GM18505 (cell line): ENCODE measurements around the gene RPL28.

ENCODE experiments used
- ATAC-seq: cut with Tn5 transposase; IDR thresholded peaks from one replicate; pipeline ENCODE4 v1.9.1; 2021; ENCODE audit not compliant: unreplicated experiment
- POLR2A ChIP-seq: IDR thresholded peaks from 4 replicates; pipeline ENCODE4 v1.6.1; 2011; ENCODE audit warnings: borderline replicate concordance; ENCODE audit not compliant: insufficient read depth, insufficient read length; ENCODE audit errors: extremely low read depth

The RPL28 gene

GRCh38 chr19:55423225-55424005 lies 37.7 kb downstream of the RPL28 start:
- TF ChIP-seq POLR2A = no peak
- ATAC-seq = no peak

- TF ChIP-seq POLR2A = no peak
- ATAC-seq = no peak
These were observed 38.8 kb downstream of the RPL28 start for GRCh38 chr19:55424518-55424917.

DNA sequence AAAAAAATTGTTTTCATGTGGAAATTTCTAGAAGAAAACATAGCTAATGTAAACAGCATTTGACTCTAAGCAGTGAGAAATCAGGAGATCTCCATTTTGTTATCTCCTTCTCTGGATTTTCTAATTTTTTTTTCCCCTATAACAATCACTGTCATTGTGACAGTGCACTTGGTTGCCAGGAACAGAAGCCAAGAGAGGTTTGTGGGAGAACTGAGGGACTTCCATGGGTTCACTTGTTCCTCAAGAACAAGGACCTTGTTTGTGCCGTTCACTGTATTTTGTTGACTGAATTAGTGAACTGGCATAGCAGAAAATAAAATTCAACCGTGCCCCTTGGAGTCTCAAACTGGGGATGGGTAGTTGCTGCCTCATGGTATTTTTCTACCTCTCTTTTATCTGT lies 40.3 kb downstream of the RPL28 start:
- ATAC-seq = no peak
- TF ChIP-seq POLR2A = no peak

DNA sequence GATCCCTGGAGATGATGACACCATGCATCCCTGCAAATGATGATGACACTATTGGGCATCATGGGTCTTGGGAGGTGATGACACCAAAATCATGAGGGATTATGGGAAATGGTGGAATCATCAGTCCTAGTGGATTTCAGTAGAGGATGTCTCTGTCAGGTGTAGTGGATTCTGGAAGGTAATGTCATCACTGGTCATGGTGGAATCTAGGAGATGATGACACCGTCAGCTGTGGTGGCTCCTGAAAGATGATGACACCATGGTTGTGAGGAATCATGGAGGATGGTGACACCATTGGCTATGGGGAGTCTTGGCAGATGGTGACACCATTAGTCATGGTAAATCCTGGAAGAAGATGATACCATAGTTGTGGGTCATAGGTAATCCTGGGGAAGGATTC lies 45.5 kb downstream of the RPL28 start:
- no peak for ATAC-seq
- TF ChIP-seq POLR2A = no peak

DNA sequence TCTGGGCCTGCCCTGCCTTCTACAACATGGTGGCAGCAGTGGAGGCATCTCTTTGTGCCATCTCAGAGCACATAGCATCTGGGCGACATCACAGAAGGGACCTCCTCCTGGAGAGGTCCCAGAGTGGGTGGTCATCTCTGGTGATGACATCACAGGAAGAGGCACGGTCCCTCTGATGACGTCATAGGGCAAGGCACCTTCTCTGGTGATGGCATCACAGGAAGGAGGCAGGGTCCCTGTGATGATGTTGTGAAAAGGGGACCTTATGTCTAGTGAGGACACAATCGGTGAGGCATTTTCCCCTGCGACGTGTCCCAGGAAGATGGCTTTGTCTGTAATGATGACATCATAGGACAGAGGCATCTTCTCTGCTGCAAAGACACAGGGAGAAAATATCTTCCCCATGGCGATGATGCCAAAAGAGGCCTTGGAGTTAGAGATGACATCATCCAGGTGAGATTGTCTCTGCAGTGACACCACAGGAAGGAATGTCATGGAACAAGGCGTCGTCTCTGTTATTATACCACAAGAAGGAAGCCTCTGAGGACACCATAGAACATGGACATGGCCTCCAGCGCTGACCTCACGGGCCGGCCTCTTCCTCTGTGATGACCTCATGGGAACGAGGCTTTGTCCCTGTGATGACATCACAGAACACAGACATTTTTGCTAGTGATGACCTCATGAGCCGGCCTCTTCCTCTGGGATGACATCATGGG lies 46.7 kb downstream of the RPL28 start:
- no peak for TF ChIP-seq POLR2A
- no peak for ATAC-seq

DNA sequence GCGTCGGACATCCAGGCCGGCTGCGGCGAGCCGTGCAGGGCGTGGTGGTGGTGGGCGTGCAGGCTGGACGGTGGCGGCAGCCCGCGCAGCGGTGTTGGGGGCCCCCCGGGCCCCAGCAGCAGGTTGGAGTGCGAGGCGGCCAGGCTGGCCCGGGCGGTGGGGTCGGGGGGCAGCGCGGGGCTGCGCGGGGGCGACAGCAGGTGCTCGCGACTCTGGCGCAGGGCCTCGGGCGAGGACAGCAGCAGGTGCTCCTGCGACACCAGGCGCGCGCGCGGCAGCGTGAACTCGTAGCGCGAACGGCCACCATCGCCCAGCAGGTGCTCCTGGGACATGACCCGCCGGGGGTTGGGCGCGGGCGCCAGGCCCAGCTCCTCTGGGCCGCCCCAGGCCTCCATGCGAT lies 47.6 kb downstream of the RPL28 start:
- no peak for ATAC-seq
- TF ChIP-seq POLR2A = no peak

GRCh38 chr19:55434356-55434919 lies 48.7 kb downstream of the RPL28 start:
- no peak for TF ChIP-seq POLR2A
- no peak for ATAC-seq

- no peak for ATAC-seq
- TF ChIP-seq POLR2A = no peak
These were observed 49.3 kb downstream of the RPL28 start for GRCh38 chr19:55435020-55435419.

DNA sequence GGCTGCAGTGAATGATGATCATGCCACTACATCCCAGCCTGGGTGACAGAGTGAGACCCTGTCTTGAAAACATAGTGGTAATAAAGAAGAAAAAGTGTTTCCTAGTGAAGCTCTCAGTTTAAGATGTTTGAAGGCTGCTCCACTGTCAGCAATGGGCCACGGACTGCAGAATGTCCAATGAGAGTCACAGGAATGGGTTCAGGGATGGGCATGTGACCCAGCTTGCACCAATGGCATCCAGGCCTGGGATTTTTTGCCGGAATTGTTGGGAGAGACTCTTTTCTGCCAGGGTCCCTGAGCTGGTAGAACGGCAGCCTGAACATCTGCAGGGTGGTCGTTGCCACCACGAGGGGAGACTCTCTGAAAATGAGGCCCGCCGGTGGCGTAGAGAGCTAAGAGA lies 51.1 kb downstream of the RPL28 start:
- ATAC-seq = no peak
- TF ChIP-seq POLR2A = no peak

GRCh38 chr19:55437410-55437809 lies 51.7 kb downstream of the RPL28 start:
- no peak for TF ChIP-seq POLR2A
- no peak for ATAC-seq

GRCh38 chr19:55439052-55439451 lies 53.3 kb downstream of the RPL28 start:
- no peak for ATAC-seq
- no peak for TF ChIP-seq POLR2A

DNA sequence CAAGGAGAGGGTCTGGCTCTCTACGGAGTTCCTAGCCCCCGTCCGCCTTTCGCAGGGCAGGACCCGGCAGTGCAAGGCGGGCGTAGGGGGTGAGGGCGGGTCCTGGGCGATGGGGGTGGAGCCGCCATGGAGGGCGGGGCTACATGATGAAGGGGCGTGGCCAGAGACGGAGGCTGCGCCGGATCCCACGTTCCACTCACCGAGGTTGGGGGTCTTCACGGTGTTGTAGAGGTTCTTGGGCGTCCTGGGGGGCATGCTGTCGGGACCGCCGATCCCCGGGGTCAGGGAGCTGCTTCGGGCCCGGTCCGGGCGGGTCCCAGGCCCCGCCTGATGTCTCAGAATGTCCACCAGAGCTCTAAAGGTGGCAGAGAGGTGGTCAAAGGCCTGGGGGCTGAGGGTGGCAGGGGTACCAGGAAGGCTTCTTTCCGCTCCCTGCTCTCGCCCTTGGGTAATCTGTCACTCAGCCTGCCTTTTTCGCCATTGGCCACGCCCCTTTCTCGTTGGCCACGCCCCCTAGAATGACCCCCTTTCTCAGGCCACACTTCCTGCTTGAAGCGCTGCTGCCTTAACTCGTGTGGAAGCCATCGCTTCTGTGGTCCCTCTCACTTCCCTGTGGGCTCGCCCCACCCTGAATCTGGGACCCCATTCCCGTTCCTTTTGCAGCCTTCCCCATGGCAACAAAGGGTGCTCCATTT lies 54.8 kb downstream of the RPL28 start:
- ATAC-seq = no peak

DNA sequence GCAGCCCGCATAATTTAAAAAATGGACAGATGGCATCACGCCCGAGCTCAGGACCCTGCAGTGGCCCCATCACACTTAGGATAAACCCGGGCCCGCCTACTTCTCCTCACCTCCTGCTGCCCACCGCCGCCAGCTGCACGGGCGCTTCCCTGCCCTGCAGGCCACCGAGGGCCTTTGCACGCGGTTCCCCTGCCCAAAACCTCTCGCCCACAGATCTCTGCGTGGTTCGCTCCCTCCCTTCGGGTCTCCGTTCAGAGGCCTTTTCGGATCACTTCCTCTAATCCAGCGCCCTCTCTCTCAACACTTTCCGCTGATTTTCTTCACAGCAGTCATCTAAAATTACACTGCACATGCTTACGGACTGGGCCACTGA lies 55.6 kb downstream of the RPL28 start:
- ATAC-seq = no peak
- no peak for TF ChIP-seq POLR2A

More for the DNA sequence above, 54.8 kb downstream of the RPL28 start:
- no peak for TF ChIP-seq POLR2A
